SK-N-SH (cell line): Measurements from ENCODE around the gene PLXNB3.

Source experiments
- CTCF ChIP-seq: fragments of 200-600 bp; sonication (generic); IDR thresholded peaks from 2 replicates; pipeline ENCODE4 v1.6.1; 2017; ENCODE audit warnings: antibody characterized with exemption, mild to moderate bottlenecking, moderate library complexity
- FOXJ3 ChIP-seq: sonication (generic); formaldehyde crosslinking; IDR thresholded peaks from 2 replicates; pipeline ENCODE4 v1.5.1; 2020; ENCODE audit warnings: mild to moderate bottlenecking, missing genetic modification reagents
- RAD21 ChIP-seq: IDR thresholded peaks from 2 replicates; pipeline ENCODE4 v1.6.1; 2012; ENCODE audit warnings: mild to moderate bottlenecking, low read length
- RXRA ChIP-seq: IDR thresholded peaks from 2 replicates; pipeline ENCODE4 v1.4.0; 2012; ENCODE audit warnings: low read depth, mild to moderate bottlenecking, borderline replicate concordance
- USF1 ChIP-seq: IDR thresholded peaks from 2 replicates; pipeline ENCODE4 v1.4.0; 2012; ENCODE audit warnings: low read depth, borderline replicate concordance
- ZBTB33 ChIP-seq: IDR thresholded peaks from 2 replicates; pipeline ENCODE4 v1.4.0; 2012; ENCODE audit warnings: low read depth, borderline replicate concordance

- TF ChIP-seq RXRA = no peak
- no peak for TF ChIP-seq CTCF
- TF ChIP-seq RAD21 = no peak
- no peak for TF ChIP-seq USF1
- no peak for TF ChIP-seq FOXJ3 (CRISPR knock-in tag)
- TF ChIP-seq ZBTB33 = no peak
Measured at GRCh38 chrX:153725039-153725831, 38.8 kb upstream of the PLXNB3 start.
